Lung (tissue), 12 donors: ENCODE data around the gene ANKZF1. TPM values are rescaled to one million over a fixed set of nuclear protein-coding genes. Genes with fewer than 3 reads are reported as not detected.

Experiments
- ATAC-seq: fragments of 200-7000 bp; cut with Tn5 transposase; one replicate; pipeline ENCODE4 v1.9.1; 2020; ENCODE audit warnings: moderate number of reproducible peaks; ENCODE audit not compliant: insufficient read depth, low FRiP score
- DNase-seq, 3 donors: peaks; one replicate each; pipeline ENCODE4 v3.0.0-alpha.2; 2013 to 2017
- H3K27ac ChIP-seq, 2 donors: one replicate each; pipeline ENCODE4 v1.5.1; 2013; ENCODE audit warnings: mild to moderate bottlenecking in 2 of 2, moderate library complexity in 2 of 2, control low read depth in 1 of 2, inconsistent platforms in 1 of 2, low read depth in 1 of 2, low read length in 1 of 2
- H3K27me3 ChIP-seq, 3 donors: one replicate each; pipeline ENCODE4 v1.5.1; 2013; ENCODE audit warnings: low read length in 2 of 3; ENCODE audit not compliant: control insufficient read depth in 3 of 3, insufficient read depth in 3 of 3
- H3K36me3 ChIP-seq, 4 donors: one replicate each; pipeline ENCODE4 v1.5.1; 2013; ENCODE audit warnings: low read length in 4 of 4, mild to moderate bottlenecking in 1 of 4, moderate library complexity in 1 of 4; ENCODE audit not compliant: control insufficient read depth in 4 of 4, insufficient read depth in 4 of 4
- H3K4me1 ChIP-seq, 5 donors: one replicate each; pipeline ENCODE4 v1.5.1; 2013; ENCODE audit warnings: low read length in 5 of 5, mild to moderate bottlenecking in 2 of 5, moderate library complexity in 1 of 5; ENCODE audit not compliant: control insufficient read depth in 5 of 5, insufficient read depth in 5 of 5
- H3K4me3 ChIP-seq: one replicate; pipeline ENCODE4 v1.5.1; 2013; ENCODE audit warnings: mild to moderate bottlenecking, control low read depth, moderate library complexity
- H3K9ac ChIP-seq, 2 donors: one replicate each; pipeline ENCODE4 v1.5.1; 2013; ENCODE audit warnings: low read length in 2 of 2, control low read depth in 1 of 2; ENCODE audit not compliant: insufficient read depth in 1 of 2
- H3K9me3 ChIP-seq, 4 donors: one replicate each; pipeline ENCODE4 v1.5.1; 2013; ENCODE audit warnings: low read length in 3 of 4, mild to moderate bottlenecking in 1 of 4, moderate library complexity in 1 of 4; ENCODE audit not compliant: control insufficient read depth in 4 of 4, insufficient read depth in 3 of 4
- WGBS, 2 donors: extraction: QIAGEN DNeasy Blood & Tissue Kit; methylation state at CpG; one replicate each; pipeline ENCODE4 v1.1.7; 2013; 5-methylcytosine and 5-hydroxymethylcytosine counted together
- polyA plus RNA-seq, 2 donors: library from polyadenylated mRNA; stranded (reverse); fragments of 200-250 nt; gene quantifications; one replicate each; pipeline ENCODE4 v1.2.1, GENCODE V29; 2013
- total RNA-seq, 2 donors: library from RNA; depleted of rRNA in 1 of 2; stranded (reverse); fragments of >200 nt in 1 of 2; gene quantifications; one replicate each; pipeline ENCODE4 v1.2.1, GENCODE V29; 2014 to 2021
- TF ChIP-seq, protein P1 (sequence below): IDR thresholded peaks from 2 replicates; pipeline ENCODE4 v1.5.1; 2012; ENCODE audit warnings: mild to moderate bottlenecking; ENCODE audit errors: control extremely low read depth, extremely low read depth
- donor health status: control.
- donor health status: control.
- donor health status: Bipolar disorder and iron deficiency.
- donor health status: healthy.
- donor health status: DM: yes; HTN: yes; CAD: no.

ANKZF1 gene
- total and polyA plus RNA-seq, 4 donors = 22.3 to 101 (median 34.2) TPM

- H3K27me3 ChIP-seq = no peaks in the 10 kb centered on the region
- H3K4me1 ChIP-seq = peaks cover 3 to 12% (median 7%) of the 10 kb centered on the region in 5 donors
- H3K27ac ChIP-seq = no peak overlapping the region
- no peaks in the 10 kb centered on the region for H3K9me3 ChIP-seq
- H3K36me3 ChIP-seq = peaks cover 25 to 44% (median 38%) of the 10 kb centered on the region in 4 donors
- TF ChIP-seq, protein P1, sequence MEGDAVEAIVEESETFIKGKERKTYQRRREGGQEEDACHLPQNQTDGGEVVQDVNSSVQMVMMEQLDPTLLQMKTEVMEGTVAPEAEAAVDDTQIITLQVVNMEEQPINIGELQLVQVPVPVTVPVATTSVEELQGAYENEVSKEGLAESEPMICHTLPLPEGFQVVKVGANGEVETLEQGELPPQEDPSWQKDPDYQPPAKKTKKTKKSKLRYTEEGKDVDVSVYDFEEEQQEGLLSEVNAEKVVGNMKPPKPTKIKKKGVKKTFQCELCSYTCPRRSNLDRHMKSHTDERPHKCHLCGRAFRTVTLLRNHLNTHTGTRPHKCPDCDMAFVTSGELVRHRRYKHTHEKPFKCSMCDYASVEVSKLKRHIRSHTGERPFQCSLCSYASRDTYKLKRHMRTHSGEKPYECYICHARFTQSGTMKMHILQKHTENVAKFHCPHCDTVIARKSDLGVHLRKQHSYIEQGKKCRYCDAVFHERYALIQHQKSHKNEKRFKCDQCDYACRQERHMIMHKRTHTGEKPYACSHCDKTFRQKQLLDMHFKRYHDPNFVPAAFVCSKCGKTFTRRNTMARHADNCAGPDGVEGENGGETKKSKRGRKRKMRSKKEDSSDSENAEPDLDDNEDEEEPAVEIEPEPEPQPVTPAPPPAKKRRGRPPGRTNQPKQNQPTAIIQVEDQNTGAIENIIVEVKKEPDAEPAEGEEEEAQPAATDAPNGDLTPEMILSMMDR = no peak
- no peak overlapping the region for H3K9ac ChIP-seq
- no peak overlapping the region for H3K4me3 ChIP-seq
- DNase-seq (no peak), ATAC-seq (no peak)
- WGBS, 2 donors = 54 to 70% methylated on average over 8 of the region's 8 CpGs
Measured at GRCh38 chr2:219182331-219183150, 47.1 kb upstream of the ANKZF1 start.

- 95 to 96% methylated on average over 6 of the region's 6 CpGs for WGBS, 2 donors
- TF ChIP-seq, protein P1 = no peak
- Histone ChIP-seq H3K9me3 (no peaks in the 10 kb centered on the region), H3K27me3 (no peaks in the 10 kb centered on the region), H3K4me3 (no peak overlapping the region), H3K4me1 (peaks cover 3 to 12% (median 7%) of the 10 kb centered on the region in 5 donors), H3K36me3 (peaks cover 25 to 44% (median 38%) of the 10 kb centered on the region in 4 donors), H3K9ac (no peak overlapping the region), H3K27ac (no peak overlapping the region)
- ATAC-seq = no peak
- no peak for DNase-seq
Measured at GRCh38 chr2:219183151-219183772, 46.3 kb upstream of the ANKZF1 start.

- Histone ChIP-seq H3K9me3 (no peaks in the 10 kb centered on the region), H3K36me3 (peaks cover 25 to 44% (median 38%) of the 10 kb centered on the region in 4 donors), H3K27ac (peak overlapping the region in 1 of 2 donors; percentile 33), H3K27me3 (no peaks in the 10 kb centered on the region), H3K9ac (no peak overlapping the region), H3K4me3 (no peak overlapping the region), H3K4me1 (peaks cover 0 to 7% (median 2%) of the 10 kb centered on the region in 5 donors)
- ATAC-seq = no peak
- DNase-seq = no peak
- 96 to 99% methylated on average over 2 of the region's 2 CpGs for WGBS, 2 donors
- TF ChIP-seq, protein P1 = no peak
Measured at GRCh38 chr2:219184121-219184520, 45.5 kb upstream of the ANKZF1 start.
